GM12878 (cell line): ENCODE measurements around the gene GPR17. TPM values are rescaled to one million over a fixed set of nuclear protein-coding genes. Genes with fewer than 3 reads are reported as not detected.

Source experiments
- ATAC-seq: fragments of 200-7000 bp; cut with Tn5 transposase; 3 replicates; pipeline ENCODE4 v1.9.1; 2020; ENCODE audit warnings: mild to moderate bottlenecking, moderate library complexity
- BruUV-seq: library from RNA; stranded (reverse); fragments of 400-500 nt; replicated peaks from 2 replicates; lab custom pipeline; 2021; lab: Mats Ljungman, UMichigan
- CTCF ChIA-PET: fragments of 300-600 bp; sonication (Branson Sonifier 250); formaldehyde crosslinking; extraction: SDS; loops from one replicate; lab custom pipeline; 2021; ENCODE audit warnings: inconsistent platforms; lab: Yijun Ruan, JAX
- POLR2A ChIA-PET: fragments of 350-600 bp; formaldehyde crosslinking; extraction: SDS; loops from one replicate; lab custom pipeline; 2021; ENCODE audit warnings: inconsistent platforms; lab: Charles Lee
- RAD21 ChIA-PET: fragments of 300-600 bp; sonication (Branson Sonifier 250); formaldehyde crosslinking; loops from one replicate; lab custom pipeline; 2023; ENCODE audit warnings: antibody characterized with exemption; ENCODE audit not compliant: unreplicated experiment; lab: Charles Lee
- SMC1A ChIA-PET: fragments of 300-600 bp; sonication (Branson Sonifier 250); formaldehyde crosslinking; loops from one replicate; lab custom pipeline; 2023; ENCODE audit not compliant: unreplicated experiment, uncharacterized antibody; lab: Charles Lee
- DNase-seq: peaks from one replicate; pipeline ENCODE4 v3.0.0-alpha.2; 2011; ENCODE audit warnings: low read depth, low spot score
- FAIRE-seq: peaks from 3 replicates; lab custom pipeline; 2011; peaks lifted over from hg19 to GRCh38; lab: Jason Lieb, UNC
- H2AFZ ChIP-seq: 2 replicates; pipeline ENCODE4 v1.6.0; 2011; ENCODE audit warnings: low read depth, low read length, control low read depth; ENCODE audit not compliant: control insufficient read depth
- H3K27ac ChIP-seq: 2 replicates; pipeline ENCODE4 v1.5.1; 2011; ENCODE audit warnings: control low read depth; ENCODE audit not compliant: control insufficient read depth, insufficient read depth
- H3K27me3 ChIP-seq, 2 experiments: replicated peaks in 1 of 2; 2 replicates each; pipeline versions ENCODE4 v1.6.0 to v1.6.1; 2011; ENCODE audit warnings: low read length in 1 of 2; ENCODE audit not compliant: control insufficient read depth in 2 of 2, insufficient read depth in 2 of 2
- H3K36me3 ChIP-seq, 2 experiments: 2 replicates each; pipeline ENCODE4 v1.5.1; 2011; ENCODE audit warnings: low read length in 1 of 2; ENCODE audit not compliant: control insufficient read depth in 2 of 2, insufficient read depth in 2 of 2
- H3K4me1 ChIP-seq: 2 replicates; pipeline ENCODE4 v1.6.1; 2011; ENCODE audit warnings: mild to moderate bottlenecking, low read length, moderate library complexity, mixed read lengths; ENCODE audit not compliant: control insufficient read depth, insufficient read depth
- H3K4me2 ChIP-seq: 2 replicates; pipeline ENCODE4 v1.6.0; 2011; ENCODE audit warnings: control low read depth; ENCODE audit not compliant: control insufficient read depth, insufficient read depth
- H3K4me3 ChIP-seq: fragments of 200-600 bp; sonication (generic); 2 replicates; pipeline ENCODE4 v1.5.1; 2016
- H3K79me2 ChIP-seq: 2 replicates; pipeline ENCODE4 v1.6.0; 2011; ENCODE audit warnings: low read length; ENCODE audit not compliant: control insufficient read depth, insufficient read depth
- H3K9ac ChIP-seq: 2 replicates; pipeline ENCODE4 v1.8.0; 2011; ENCODE audit warnings: low read length, control low read depth, mixed read lengths; ENCODE audit not compliant: control insufficient read depth, insufficient read depth
- H3K9me3 ChIP-seq: replicated peaks from 3 replicates; pipeline ENCODE4 v1.5.1; 2011; ENCODE audit warnings: mild to moderate bottlenecking, low read length; ENCODE audit not compliant: control insufficient read depth, insufficient read depth
- H4K20me1 ChIP-seq: 2 replicates; pipeline ENCODE4 v1.6.0; 2011; ENCODE audit not compliant: control insufficient read depth, insufficient read depth
- BRCA1 ChIP-seq: IDR thresholded peaks from 2 replicates; pipeline ENCODE4 v1.6.1; 2011; ENCODE audit warnings: low read depth, low read length, improper control_type of control experiment
- CEBPB ChIP-seq, 2 experiments: fragments of 150-350 bp in 1 of 2; IDR thresholded peaks; 2 replicates each; pipeline ENCODE4 v1.6.1; 2012 to 2014; ENCODE audit warnings: low read depth in 2 of 2, low read length in 2 of 2, borderline replicate concordance in 1 of 2, inconsistent platforms in 1 of 2
- CHD2 ChIP-seq: IDR thresholded peaks from 2 replicates; pipeline ENCODE4 v1.6.1; 2011; ENCODE audit warnings: low read depth, low read length, improper control_type of control experiment, borderline replicate concordance
- EP300 ChIP-seq, 2 experiments: fragments of 150-350 bp in 1 of 2; IDR thresholded peaks; 2 replicates each; pipeline ENCODE4 v1.6.1; 2011 to 2012; ENCODE audit warnings: low read depth in 2 of 2, low read length in 2 of 2, borderline replicate concordance in 1 of 2, improper control_type of control experiment in 1 of 2, inconsistent platforms in 1 of 2; ENCODE audit not compliant: control insufficient read depth in 1 of 2
- ESRRA ChIP-seq: IDR thresholded peaks from 2 replicates; pipeline ENCODE4 v1.6.1; 2012; ENCODE audit warnings: mild to moderate bottlenecking, low read length, improper control_type of control experiment
- HCFC1 ChIP-seq: fragments of 150-350 bp; IDR thresholded peaks from 2 replicates; pipeline ENCODE4 v1.6.1; 2014; ENCODE audit warnings: low read length
- IKZF2 ChIP-seq, 2 experiments: fragments of 450-650 bp; IDR thresholded peaks; 2 replicates each; pipeline ENCODE4 v1.6.1; 2017; ENCODE audit warnings: mild to moderate bottlenecking in 2 of 2, moderate library complexity in 2 of 2
- KAT2A ChIP-seq: conservative IDR thresholded peaks from 2 replicates; pipeline ENCODE4 v1.6.1; 2011; ENCODE audit warnings: low read depth, low read length; ENCODE audit not compliant: control insufficient read depth
- NFIC ChIP-seq: IDR thresholded peaks from 2 replicates; pipeline ENCODE4 v1.6.1; 2012; ENCODE audit warnings: low read depth, mild to moderate bottlenecking, inconsistent platforms, low read length, moderate library complexity
- RAD21 ChIP-seq: IDR thresholded peaks from 2 replicates; pipeline ENCODE4 v1.6.1; 2011; ENCODE audit warnings: mild to moderate bottlenecking, low read depth, low read length, moderate library complexity; ENCODE audit not compliant: insufficient read depth
- SIN3A ChIP-seq: IDR thresholded peaks from 2 replicates; pipeline ENCODE4 v1.6.1; 2012; ENCODE audit warnings: low read depth, low read length, improper control_type of control experiment
- SMAD5 ChIP-seq: IDR thresholded peaks from 2 replicates; pipeline ENCODE4 v1.6.1; 2016; ENCODE audit warnings: antibody characterized with exemption, low read depth
- SMC3 ChIP-seq: IDR thresholded peaks from 2 replicates; pipeline ENCODE4 v1.6.1; 2011; ENCODE audit warnings: low read length, improper control_type of control experiment, borderline replicate concordance
- STAT1 ChIP-seq: fragments of 450-650 bp; conservative IDR thresholded peaks from 2 replicates; pipeline ENCODE4 v1.6.1; 2014; ENCODE audit warnings: antibody characterized with exemption, mild to moderate bottlenecking
- STAT3 ChIP-seq: IDR thresholded peaks from 2 replicates; pipeline ENCODE4 v1.6.1; 2011; ENCODE audit warnings: low read depth, low read length, improper control_type of control experiment
- ZNF384 ChIP-seq: IDR thresholded peaks from 2 replicates; pipeline ENCODE4 v1.6.1; 2012; ENCODE audit warnings: low read depth, mild to moderate bottlenecking, low read length, improper control_type of control experiment, borderline replicate concordance
- WGBS: methylation state at CpG from one replicate; pipeline ENCODE4 v1.1.6; 2016; ENCODE audit warnings: low lambda C conversion rate; ENCODE audit not compliant: insufficient replicate concordance, insufficient coverage; ENCODE audit errors: missing lambda C conversion rate; 5-methylcytosine and 5-hydroxymethylcytosine counted together
- in situ Hi-C: fragments of 300-500 bp; cut with MboI; formaldehyde crosslinking; loops from 9 replicates; pipeline ENCODE4 v1.14.3; 2018; ENCODE audit warnings: mixed read lengths
- intact Hi-C: fragments of 100-400 bp; cut with micrococcal nuclease; formaldehyde crosslinking; loops from one replicate; pipeline ENCODE4 v1.14.2; 2022; ENCODE audit not compliant: unreplicated experiment
- polyA plus RNA-seq, 11 experiments: library from polyadenylated mRNA; depleted of rRNA in 4 of 11; unstranded in 6 of 11; stranded (reverse) in 5 of 11; fragments of >200 nt; fragmentation: Nextera tagmentation in 4 of 11; fragmentation: Illumina TruSeq in 1 of 11; extraction: Ambion mirVana in 4 of 11; extraction: Trizol in 1 of 11; gene quantifications; 1 replicate in 1 of 11; 2 replicates in 10 of 11; pipeline versions ENCODE4 v1.2.1 to v1.2.3, GENCODE V29; 2011 to 2016; ENCODE audit warnings: inconsistent platforms in 2 of 11, missing spikeins in 2 of 11, low read depth in 1 of 11
- total RNA-seq, 4 experiments: library from RNA; depleted of rRNA in 3 of 4; stranded (reverse); fragments of >200 nt in 3 of 4; fragmentation: Illumina TruSeq in 1 of 4; extraction: Trizol in 1 of 4; gene quantifications; 2 replicates each; pipeline versions ENCODE4 v1.2.1 to v1.2.3, GENCODE V29; 2013 to 2021
- TF ChIP-seq, protein P1 (sequence below): IDR thresholded peaks from 2 replicates; pipeline ENCODE4 v1.6.1; 2012; ENCODE audit warnings: low read length, inconsistent platforms
- TF ChIP-seq, protein P2 (sequence below): fragments of 150-350 bp; IDR thresholded peaks from 2 replicates; pipeline ENCODE4 v1.6.1; 2016; ENCODE audit warnings: low read depth, low read length
- TF ChIP-seq, protein P3 (sequence below): fragments of 450-650 bp; IDR thresholded peaks from 2 replicates; pipeline ENCODE4 v1.6.1; 2017; ENCODE audit warnings: mild to moderate bottlenecking

Gene GPR17
- total and polyA plus RNA-seq, 10 of the 15 experiments (the other 5 are each of a cell fraction or from before 2014, with no cell fraction given), result not detected

DNA sequence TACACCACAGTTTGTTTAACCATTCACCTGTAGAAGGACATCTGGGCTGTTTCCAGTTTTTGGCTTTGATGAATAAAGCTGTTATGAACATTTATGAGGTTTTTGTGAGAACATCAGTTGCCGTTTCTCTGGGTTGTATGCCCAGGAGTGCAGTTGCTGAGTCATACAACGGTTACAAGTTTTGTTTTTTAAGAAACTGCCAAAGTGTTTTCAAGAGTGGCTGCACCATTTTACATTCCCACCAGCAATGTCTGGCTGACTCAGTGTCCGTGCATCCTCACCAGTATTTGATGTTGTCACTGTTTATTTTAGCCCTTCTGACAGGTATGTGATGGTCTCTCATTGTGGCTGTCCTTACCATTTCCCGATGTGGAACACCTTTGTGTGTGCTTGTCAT is 48.0 kb upstream of the GPR17 start:
- ChIA-PET POLR2A (no interaction called here), CTCF (no interaction called here), RAD21 (no interaction called here), SMC1A (no interaction called here)
- no peak for FAIRE-seq
- no peak overlapping the region for H3K27ac ChIP-seq
- no peak overlapping the region for H2AFZ ChIP-seq
- WGBS, result 36% methylated on average over 4 of the region's 4 CpGs
- H3K9ac ChIP-seq, result no peak overlapping the region
- in situ Hi-C loops, result no loop called here
- no peak for DNase-seq
- no peak overlapping the region for H3K4me3 ChIP-seq
- no peaks in the 10 kb centered on the region; a peak in 1 of 4 replicates for H3K27me3 ChIP-seq
- ATAC-seq, result no peak
- H3K36me3 ChIP-seq, result no peaks in the 10 kb centered on the region
- TF ChIP-seq STAT3 (no peak), STAT1 (no peak), IKZF2 (IDR thresholded peaks at IDR 0.05) (no peak), CEBPB (IDR thresholded peaks at IDR 0.05; ENCODE audit: borderline replicate concordance in 1 of 2, low read depth in 2 of 2, low read length in 2 of 2) (no peak), SIN3A (no peak), HCFC1 (no peak), SMC3 (no peak), ESRRA (no peak), SMAD5 (no peak), EP300 (IDR thresholded peaks at IDR 0.05; ENCODE audit: borderline replicate concordance in 1 of 2, control insufficient read depth in 1 of 2, low read depth in 2 of 2, low read length in 2 of 2) (no peak), KAT2A (no peak), BRCA1 (no peak), NFIC (no peak), RAD21 (no peak), ZNF384 (no peak), CHD2 (no peak)
- TF ChIP-seq, protein P1, sequence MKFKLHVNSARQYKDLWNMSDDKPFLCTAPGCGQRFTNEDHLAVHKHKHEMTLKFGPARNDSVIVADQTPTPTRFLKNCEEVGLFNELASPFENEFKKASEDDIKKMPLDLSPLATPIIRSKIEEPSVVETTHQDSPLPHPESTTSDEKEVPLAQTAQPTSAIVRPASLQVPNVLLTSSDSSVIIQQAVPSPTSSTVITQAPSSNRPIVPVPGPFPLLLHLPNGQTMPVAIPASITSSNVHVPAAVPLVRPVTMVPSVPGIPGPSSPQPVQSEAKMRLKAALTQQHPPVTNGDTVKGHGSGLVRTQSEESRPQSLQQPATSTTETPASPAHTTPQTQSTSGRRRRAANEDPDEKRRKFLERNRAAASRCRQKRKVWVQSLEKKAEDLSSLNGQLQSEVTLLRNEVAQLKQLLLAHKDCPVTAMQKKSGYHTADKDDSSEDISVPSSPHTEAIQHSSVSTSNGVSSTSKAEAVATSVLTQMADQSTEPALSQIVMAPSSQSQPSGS, result no peak
- TF ChIP-seq, protein P2, sequence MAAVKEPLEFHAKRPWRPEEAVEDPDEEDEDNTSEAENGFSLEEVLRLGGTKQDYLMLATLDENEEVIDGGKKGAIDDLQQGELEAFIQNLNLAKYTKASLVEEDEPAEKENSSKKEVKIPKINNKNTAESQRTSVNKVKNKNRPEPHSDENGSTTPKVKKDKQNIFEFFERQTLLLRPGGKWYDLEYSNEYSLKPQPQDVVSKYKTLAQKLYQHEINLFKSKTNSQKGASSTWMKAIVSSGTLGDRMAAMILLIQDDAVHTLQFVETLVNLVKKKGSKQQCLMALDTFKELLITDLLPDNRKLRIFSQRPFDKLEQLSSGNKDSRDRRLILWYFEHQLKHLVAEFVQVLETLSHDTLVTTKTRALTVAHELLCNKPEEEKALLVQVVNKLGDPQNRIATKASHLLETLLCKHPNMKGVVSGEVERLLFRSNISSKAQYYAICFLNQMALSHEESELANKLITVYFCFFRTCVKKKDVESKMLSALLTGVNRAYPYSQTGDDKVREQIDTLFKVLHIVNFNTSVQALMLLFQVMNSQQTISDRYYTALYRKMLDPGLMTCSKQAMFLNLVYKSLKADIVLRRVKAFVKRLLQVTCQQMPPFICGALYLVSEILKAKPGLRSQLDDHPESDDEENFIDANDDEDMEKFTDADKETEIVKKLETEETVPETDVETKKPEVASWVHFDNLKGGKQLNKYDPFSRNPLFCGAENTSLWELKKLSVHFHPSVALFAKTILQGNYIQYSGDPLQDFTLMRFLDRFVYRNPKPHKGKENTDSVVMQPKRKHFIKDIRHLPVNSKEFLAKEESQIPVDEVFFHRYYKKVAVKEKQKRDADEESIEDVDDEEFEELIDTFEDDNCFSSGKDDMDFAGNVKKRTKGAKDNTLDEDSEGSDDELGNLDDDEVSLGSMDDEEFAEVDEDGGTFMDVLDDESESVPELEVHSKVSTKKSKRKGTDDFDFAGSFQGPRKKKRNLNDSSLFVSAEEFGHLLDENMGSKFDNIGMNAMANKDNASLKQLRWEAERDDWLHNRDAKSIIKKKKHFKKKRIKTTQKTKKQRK, result no peak
- TF ChIP-seq, protein P3, sequence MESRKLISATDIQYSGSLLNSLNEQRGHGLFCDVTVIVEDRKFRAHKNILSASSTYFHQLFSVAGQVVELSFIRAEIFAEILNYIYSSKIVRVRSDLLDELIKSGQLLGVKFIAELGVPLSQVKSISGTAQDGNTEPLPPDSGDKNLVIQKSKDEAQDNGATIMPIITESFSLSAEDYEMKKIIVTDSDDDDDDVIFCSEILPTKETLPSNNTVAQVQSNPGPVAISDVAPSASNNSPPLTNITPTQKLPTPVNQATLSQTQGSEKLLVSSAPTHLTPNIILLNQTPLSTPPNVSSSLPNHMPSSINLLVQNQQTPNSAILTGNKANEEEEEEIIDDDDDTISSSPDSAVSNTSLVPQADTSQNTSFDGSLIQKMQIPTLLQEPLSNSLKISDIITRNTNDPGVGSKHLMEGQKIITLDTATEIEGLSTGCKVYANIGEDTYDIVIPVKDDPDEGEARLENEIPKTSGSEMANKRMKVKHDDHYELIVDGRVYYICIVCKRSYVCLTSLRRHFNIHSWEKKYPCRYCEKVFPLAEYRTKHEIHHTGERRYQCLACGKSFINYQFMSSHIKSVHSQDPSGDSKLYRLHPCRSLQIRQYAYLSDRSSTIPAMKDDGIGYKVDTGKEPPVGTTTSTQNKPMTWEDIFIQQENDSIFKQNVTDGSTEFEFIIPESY, result no peak
- H3K79me2 ChIP-seq, result no peaks in the 10 kb centered on the region
- no peaks in the 10 kb centered on the region for H4K20me1 ChIP-seq
- no TSS peak for BruUV-seq
- H3K4me1 ChIP-seq, result no peaks in the 10 kb centered on the region
- intact Hi-C loops, result loop anchor here (5.0 kb wide), 1 partner anchor 39 kb away; no protein-coding TSS in a partner anchor
- H3K4me2 ChIP-seq, result no peak overlapping the region
- H3K9me3 ChIP-seq, result peaks cover 5% of the 10 kb centered on the region
